K562 (cell line): ENCODE data around the gene RETREG1. TPM values are rescaled to one million over a fixed set of nuclear protein-coding genes. Genes with fewer than 3 reads are reported as not detected.

Source experiments
- ATAC-seq: fragments of 200-7000 bp; cut with Tn5 transposase; 3 replicates; pipeline ENCODE4 v1.9.1; 2020; ENCODE audit warnings: moderate library complexity
- BruUV-seq: library from RNA; stranded (reverse); fragments of 400-500 nt; replicated peaks from 2 replicates; lab custom pipeline; 2021; lab: Mats Ljungman, UMichigan
- CTCF ChIA-PET: fragments of 300-600 bp; formaldehyde crosslinking; extraction: SDS; loops from one replicate; lab custom pipeline; 2021; ENCODE audit warnings: low intra/inter-chr PET ratio; lab: Yijun Ruan, JAX
- POLR2A ChIA-PET: fragments of 300-600, 350-650 bp; sonication (Branson Sonifier 250); formaldehyde crosslinking; extraction: SDS; loops from one replicate; lab custom pipeline; 2021; ENCODE audit warnings: antibody characterized with exemption, inconsistent platforms; lab: Yijun Ruan, JAX
- DNase-seq, 4 experiments: peaks; one replicate each; pipeline versions ENCODE4 v3.0.0 to v3.0.0-alpha.2; 2011 to 2018; ENCODE audit warnings: low spot score in 3 of 4, mixed read lengths in 3 of 4; ENCODE audit errors: extremely low read depth in 1 of 4
- FAIRE-seq: peaks from 2 replicates; lab custom pipeline; 2011; peaks lifted over from hg19 to GRCh38; lab: Jason Lieb, UNC
- H2AFZ ChIP-seq: 2 replicates; pipeline ENCODE4 v1.6.0; 2011; ENCODE audit warnings: low read depth, low read length, control low read depth, inconsistent platforms
- H3K27ac ChIP-seq: fragments of 200-600 bp; 3 replicates; pipeline ENCODE4 v1.8.0; 2011; ENCODE audit warnings: low read depth, mild to moderate bottlenecking, control low read depth, inconsistent platforms, low read length, moderate library complexity, mixed read lengths; ENCODE audit errors: extremely low read depth
- H3K27me3 ChIP-seq, 2 experiments: fragments of 300-600 bp in 1 of 2; 2 replicates in 1 of 2; 3 replicates in 1 of 2; pipeline versions ENCODE4 v1.6.0 to v1.8.0; 2011; ENCODE audit warnings: inconsistent platforms in 2 of 2, low read length in 2 of 2, mild to moderate bottlenecking in 1 of 2, mixed read lengths in 1 of 2, moderate library complexity in 1 of 2; ENCODE audit not compliant: control insufficient read depth in 2 of 2, insufficient read depth in 2 of 2
- H3K36me3 ChIP-seq: fragments of 300-600 bp; 3 replicates; pipeline ENCODE4 v1.8.0; 2011; ENCODE audit warnings: mild to moderate bottlenecking, low read length, inconsistent platforms; ENCODE audit not compliant: control insufficient read depth, insufficient read depth
- H3K4me1 ChIP-seq, 2 experiments: fragments of 200-600 bp in 1 of 2; replicated peaks in 1 of 2; 2 replicates in 1 of 2; 3 replicates in 1 of 2; pipeline versions ENCODE4 v1.5.1 to v1.8.0; 2011; ENCODE audit warnings: inconsistent platforms in 2 of 2, low read length in 2 of 2, mild to moderate bottlenecking in 1 of 2, mixed read lengths in 1 of 2, moderate library complexity in 1 of 2; ENCODE audit not compliant: control insufficient read depth in 2 of 2, insufficient read depth in 2 of 2
- H3K4me2 ChIP-seq: 2 replicates; pipeline ENCODE4 v1.6.1; 2011; ENCODE audit warnings: low read length, control low read depth, inconsistent platforms, mixed read lengths; ENCODE audit not compliant: insufficient read depth
- H3K4me3 ChIP-seq: fragments of 200-600 bp; sonication (generic), shearing (Covaris generic); 2 replicates; pipeline ENCODE4 v1.5.1; 2016; ENCODE audit warnings: control low read depth, inconsistent platforms
- H3K79me2 ChIP-seq: fragments of 200-600 bp; 3 replicates; pipeline ENCODE4 v1.8.0; 2011; ENCODE audit warnings: low read length, inconsistent platforms; ENCODE audit not compliant: control insufficient read depth, insufficient read depth
- H3K9ac ChIP-seq, 2 experiments: 2 replicates each; pipeline versions ENCODE4 v1.6.0 to v1.6.1; 2011; ENCODE audit warnings: low read depth in 2 of 2, low read length in 2 of 2, control low read depth in 1 of 2, inconsistent platforms in 1 of 2, mild to moderate bottlenecking in 1 of 2, mixed read lengths in 1 of 2; ENCODE audit not compliant: insufficient read depth in 1 of 2
- H3K9me1 ChIP-seq: one replicate; pipeline ENCODE4 v1.6.0; 2011; ENCODE audit warnings: inconsistent platforms, mild to moderate bottlenecking, low read length, moderate library complexity; ENCODE audit not compliant: control insufficient read depth, insufficient read depth
- H3K9me3 ChIP-seq: replicated peaks from 2 replicates; pipeline ENCODE4 v1.5.1; 2011; ENCODE audit warnings: low read depth, low read length, inconsistent platforms; ENCODE audit not compliant: control insufficient read depth, insufficient read depth
- H4K20me1 ChIP-seq: replicated peaks from 2 replicates; pipeline ENCODE4 v1.6.1; 2011; ENCODE audit warnings: low read length, inconsistent platforms, mixed read lengths; ENCODE audit not compliant: control insufficient read depth, insufficient read depth
- BRD4 ChIP-seq: fragments of 200-600 bp; sonication (generic); IDR thresholded peaks from 2 replicates; pipeline ENCODE4 v1.6.1; 2017; ENCODE audit warnings: inconsistent platforms
- CHD2 ChIP-seq: IDR thresholded peaks from 2 replicates; pipeline ENCODE4 v1.6.1; 2011; ENCODE audit warnings: low read depth, low read length
- HNRNPLL ChIP-seq: fragments of 200-400 bp; formaldehyde crosslinking; IDR thresholded peaks from 2 replicates; pipeline ENCODE4 v1.6.1; 2017; ENCODE audit warnings: low read length, low read depth, mild to moderate bottlenecking; ENCODE audit not compliant: poor library complexity, severe bottlenecking
- JUNB ChIP-seq: fragments of 450-650 bp; formaldehyde crosslinking; conservative IDR thresholded peaks from 2 replicates; pipeline ENCODE4 v1.4.0; 2020; ENCODE audit warnings: mild to moderate bottlenecking
- KAT8 ChIP-seq: fragments of 450-650 bp; IDR thresholded peaks from 2 replicates; pipeline ENCODE4 v1.6.1; 2016; ENCODE audit warnings: low read depth, mild to moderate bottlenecking
- MCM3 ChIP-seq: fragments of 450-650 bp; IDR thresholded peaks from 2 replicates; pipeline ENCODE4 v1.6.1; 2016
- MITF ChIP-seq: IDR thresholded peaks from 2 replicates; pipeline ENCODE4 v1.6.1; 2014; ENCODE audit warnings: antibody characterized with exemption
- NRF1 ChIP-seq, 2 experiments: fragments of 450-650 bp; IDR thresholded peaks in 1 of 2; conservative IDR thresholded peaks in 1 of 2; 2 replicates each; pipeline ENCODE4 v1.6.1; 2014; ENCODE audit warnings: mild to moderate bottlenecking in 2 of 2
- PTRF ChIP-seq: fragments of 450-650 bp; IDR thresholded peaks from 2 replicates; pipeline ENCODE4 v1.6.1; 2016; ENCODE audit warnings: mild to moderate bottlenecking, missing genetic modification characterization, missing compliant biosample characterization
- RB1 ChIP-seq: fragments of 450-650 bp; IDR thresholded peaks from 2 replicates; pipeline ENCODE4 v1.6.1; 2017; ENCODE audit warnings: low read depth, mild to moderate bottlenecking
- SAFB ChIP-seq: fragments of 200-400 bp; formaldehyde crosslinking; IDR thresholded peaks from 2 replicates; pipeline ENCODE4 v1.6.1; 2017; ENCODE audit warnings: low read depth, low read length, borderline replicate concordance
- SMARCB1 ChIP-seq: IDR thresholded peaks from 2 replicates; pipeline ENCODE4 v1.6.1; 2011; ENCODE audit warnings: improper control_type of control experiment, low read depth; ENCODE audit not compliant: insufficient read length
- THAP7 ChIP-seq: fragments of 250-450 bp; sonication (Bioruptor Pico); IDR thresholded peaks from 2 replicates; pipeline ENCODE4 v1.5.0; 2021
- THRAP3 ChIP-seq: fragments of 450-650 bp; IDR thresholded peaks from 2 replicates; pipeline ENCODE4 v1.6.1; 2016; ENCODE audit warnings: mild to moderate bottlenecking, inconsistent platforms, borderline replicate concordance
- XRCC5 ChIP-seq: fragments of 200-400 bp; formaldehyde crosslinking; IDR thresholded peaks from 2 replicates; pipeline ENCODE4 v1.6.1; 2017; ENCODE audit warnings: low read depth, mild to moderate bottlenecking, low read length
- ZFP91 ChIP-seq: sonication (generic); formaldehyde crosslinking; IDR thresholded peaks from 2 replicates; pipeline ENCODE4 v1.8.0; 2022; ENCODE audit warnings: mild to moderate bottlenecking, missing genetic modification reagents
- WGBS: fragments of 100-300 bp; shearing (Covaris generic); methylation state at CpG from one replicate; pipeline ENCODE4 v1.1.6; 2016; ENCODE audit warnings: low coverage, mixed read lengths; ENCODE audit not compliant: insufficient coverage; ENCODE audit errors: missing lambda C conversion rate; 5-methylcytosine and 5-hydroxymethylcytosine counted together
- in situ Hi-C: fragments of 300-500 bp; cut with MboI; formaldehyde crosslinking; loops from 4 replicates; pipeline ENCODE4 v1.15.0; 2018; ENCODE audit warnings: inconsistent platforms, mixed read lengths
- intact Hi-C: fragments of 100-400 bp; cut with micrococcal nuclease; formaldehyde crosslinking; loops from 2 replicates; pipeline ENCODE4 v1.14.2; 2022
- polyA plus RNA-seq, 8 experiments: library from polyadenylated mRNA; depleted of rRNA in 4 of 8; stranded (reverse) in 5 of 8; unstranded in 3 of 8; fragments of >200 nt; fragmentation: Nextera tagmentation in 2 of 8; fragmentation: Illumina TruSeq in 1 of 8; extraction: Ambion mirVana in 2 of 8; extraction: Trizol in 1 of 8; gene quantifications; 2 replicates each; pipeline versions ENCODE4 v1.2.1 to v1.2.3, GENCODE V29; 2011 to 2014; ENCODE audit warnings: inconsistent platforms in 1 of 8, missing spikeins in 1 of 8
- total RNA-seq, 7 experiments: library from RNA; depleted of rRNA in 6 of 7; stranded (reverse); fragments of >200 nt in 6 of 7; fragmentation: Illumina TruSeq in 2 of 7; extraction: Trizol in 2 of 7; gene quantifications; 2 replicates each; pipeline versions ENCODE4 v1.2.1 to v1.2.3, GENCODE V29; 2011 to 2021; ENCODE audit warnings: low replicate concordance in 1 of 7

The RETREG1 gene
- total and polyA plus RNA-seq, 9 of the 15 experiments (the other 6 are each of a cell fraction or from before 2014, with no cell fraction given) = 0.01 to 0.20 (median 0.08) TPM; not detected in 5

- no peaks in the 10 kb centered on the region; a peak in 1 of 5 replicates for H3K4me1 ChIP-seq
- H3K27ac ChIP-seq = no peak overlapping the region
- H3K36me3 ChIP-seq = no peaks in the 10 kb centered on the region
- H3K9me3 ChIP-seq = no peaks in the 10 kb centered on the region
- intact Hi-C loops (no loop called here), in situ Hi-C loops (no loop called here)
- no peak; the same call in 2 of the 3 replicates for ATAC-seq
- H2AFZ ChIP-seq = no peak overlapping the region
- CTCF ChIA-PET = no interaction called here
- 0% methylated on average over 11 of the region's 11 CpGs for WGBS
- no peaks in the 10 kb centered on the region for H3K9me1 ChIP-seq
- no peak overlapping the region for H3K4me3 ChIP-seq
- POLR2A ChIA-PET = interaction anchor here (0.7 to 2.1 kb wide), 3 partner anchors 9 to 89 kb away, joined by 3 to 11 read pairs (median 6); no protein-coding TSS in a partner anchor
- no TSS peak for BruUV-seq
- no peaks in the 10 kb centered on the region for H3K79me2 ChIP-seq
- no peak overlapping the region for H3K9ac ChIP-seq
- no peak overlapping the region for H3K4me2 ChIP-seq
- no peak for TF ChIP-seq THAP7 (CRISPR knock-in tag)
- TF ChIP-seq CHD2 = no peak
- TF ChIP-seq NRF1 (conservative IDR thresholded peaks at IDR 0.05 in 1 of 2, IDR thresholded peaks at IDR 0.05 in 1 of 2) = no peak
- no peak for TF ChIP-seq HNRNPLL
- TF ChIP-seq ZFP91 = no peak
- TF ChIP-seq SMARCB1 = no peak
- no peak for TF ChIP-seq KAT8
- TF ChIP-seq MCM3 = no peak
- no peak for TF ChIP-seq JUNB (CRISPR knock-in tag)
- TF ChIP-seq XRCC5 = no peak
- no peak for TF ChIP-seq RB1
- TF ChIP-seq BRD4 = no peak
- TF ChIP-seq SAFB = no peak
- no peak for TF ChIP-seq PTRF (tag)
- no peak for TF ChIP-seq THRAP3
- TF ChIP-seq MITF = no peak
- no peak for FAIRE-seq
- H4K20me1 ChIP-seq = 0 out of 2 replicates have a peak, but pooled peaks cover 4% of the 10 kb centered on the region
- peaks cover 16 to 22% of the 10 kb centered on the region in 2 experiments for H3K27me3 ChIP-seq
- DNase-seq = no peak
Observed at GRCh38 chr5:16427587-16427986, 189.2 kb downstream of the RETREG1 start.
